ENCODE results near the gene PPP1R18.

Gene PPP1R18

DNA sequence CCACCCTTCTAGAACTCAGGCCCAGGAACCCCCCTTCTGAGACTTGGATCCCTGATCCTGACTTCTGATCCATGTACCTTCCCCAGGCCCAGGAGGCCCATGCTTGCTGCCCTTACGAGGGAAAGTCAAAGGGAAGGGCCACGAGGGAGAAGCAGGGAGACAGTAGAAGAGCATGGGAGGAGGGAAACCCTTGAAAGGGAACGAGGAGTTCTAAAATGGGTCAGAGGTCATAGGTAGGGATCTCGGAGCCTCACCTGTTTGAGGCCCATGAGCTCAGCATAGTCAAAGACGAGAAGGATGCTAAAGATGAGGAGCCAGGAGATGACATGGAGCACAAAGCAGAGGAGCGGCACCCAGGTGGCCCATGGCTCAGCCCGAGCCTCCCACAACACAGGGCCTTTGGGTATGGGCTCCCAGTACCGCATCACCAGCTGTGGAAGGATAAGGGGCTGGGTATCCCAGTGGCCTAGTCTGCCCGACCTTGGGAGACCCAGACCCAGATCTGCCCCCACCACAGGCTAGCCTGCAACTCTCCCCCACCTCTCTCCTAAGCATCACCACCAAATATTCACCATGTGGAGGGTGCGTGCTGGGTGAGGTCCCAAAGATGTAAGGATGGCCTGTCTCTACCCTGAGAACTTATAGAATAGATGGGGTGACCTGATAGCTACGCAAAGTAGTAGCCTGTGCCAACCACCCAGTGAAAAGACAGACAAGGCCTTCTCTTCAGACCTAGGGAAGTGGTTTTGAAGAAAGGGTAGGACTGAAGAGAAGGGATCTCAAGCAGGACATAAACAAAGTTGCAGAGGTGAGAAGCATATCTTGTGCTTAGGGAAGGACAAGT, 2.8 kb upstream of the PPP1R18 start:
- FAIRE-seq (no peak), DNase-seq (ENCODE audit: insufficient read length, low spot score) (no peak)

- no peak for FAIRE-seq
- no peak for DNase-seq (ENCODE audit: insufficient read length, low spot score)
These were observed 2.1 kb upstream of the PPP1R18 start for GRCh38 chr6:30688569-30688968.

DNA sequence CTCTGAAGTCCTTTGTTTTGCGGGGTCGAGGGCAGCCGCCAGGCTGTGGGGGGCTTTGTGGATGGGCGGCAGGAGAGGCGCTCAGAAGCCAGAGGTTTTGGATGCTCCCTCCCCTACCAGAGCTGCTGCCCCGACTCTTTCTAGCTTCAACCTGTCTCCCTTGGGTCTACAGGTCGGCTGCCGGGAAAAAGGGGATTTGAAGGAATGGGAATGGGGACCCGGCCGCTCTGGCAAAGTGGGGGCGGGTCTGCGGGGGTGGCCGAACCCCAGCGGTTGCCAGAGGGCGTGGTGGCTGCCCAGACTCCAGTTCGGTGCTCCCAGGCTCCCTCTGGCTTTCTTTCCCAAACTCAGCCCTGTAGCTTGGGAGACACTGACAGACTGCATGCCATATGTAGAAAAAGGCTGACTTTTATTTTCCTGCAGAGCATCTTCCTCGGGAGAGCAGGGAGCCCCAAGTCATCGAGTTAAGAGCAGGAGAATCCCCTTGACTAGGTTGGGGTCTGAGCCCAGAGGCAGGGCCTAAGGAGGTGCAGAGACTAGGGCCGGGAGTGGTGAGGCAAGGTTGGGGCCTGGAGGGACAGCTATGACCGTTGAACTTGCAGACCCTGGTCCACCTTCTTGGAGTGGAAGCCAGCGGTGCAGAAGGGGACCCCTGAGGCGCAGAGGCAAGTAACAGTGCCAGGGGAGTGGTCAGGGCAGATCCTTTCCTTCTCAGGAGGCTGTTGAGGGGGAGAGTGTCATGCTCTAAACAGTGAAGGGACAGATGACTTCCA, 1.4 kb upstream of the PPP1R18 start:
- DNase-seq (ENCODE audit: insufficient read length, low spot score): no peak
- FAIRE-seq: no peak

DNA sequence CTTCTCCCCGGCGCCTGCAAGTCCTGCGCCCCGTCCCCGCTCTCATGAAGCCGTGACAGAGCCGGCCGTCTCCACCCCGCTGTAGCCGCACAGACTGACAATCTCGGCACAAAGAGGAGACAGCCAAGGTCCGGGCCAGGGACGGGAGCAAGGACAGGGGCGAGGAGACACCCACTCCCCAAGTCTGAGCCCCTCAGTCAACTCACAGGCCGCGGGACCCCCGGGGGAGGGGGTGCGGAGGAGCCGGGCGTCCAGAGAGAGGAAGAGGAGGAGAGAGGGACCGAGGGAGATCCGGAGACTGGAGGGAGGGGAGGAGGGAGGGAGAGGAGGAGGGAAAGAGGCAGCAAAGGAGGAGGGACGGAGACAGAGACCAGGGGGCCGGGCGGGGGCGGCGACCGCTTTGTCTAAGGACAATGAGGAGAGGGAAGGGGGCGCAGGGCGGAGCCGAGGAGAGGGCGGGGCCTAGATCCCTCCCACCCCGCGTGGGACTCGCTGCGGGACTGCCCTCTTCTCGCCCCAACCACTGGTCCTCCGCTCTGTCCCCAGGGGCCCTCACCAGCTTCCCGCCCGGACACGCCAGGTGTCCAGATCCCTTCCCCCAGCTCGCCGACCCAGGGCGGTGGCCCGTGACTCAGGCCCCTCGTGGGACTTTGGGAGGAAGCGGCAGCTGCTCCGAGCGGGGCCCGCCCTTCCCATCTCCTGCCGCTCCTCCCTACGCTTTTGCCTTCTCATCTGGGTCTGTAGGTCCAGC, 638 bp upstream of the PPP1R18 start:
- peak; percentile 83 for FAIRE-seq
- peak; percentile 84 for DNase-seq (ENCODE audit: insufficient read length, low spot score)

DNA sequence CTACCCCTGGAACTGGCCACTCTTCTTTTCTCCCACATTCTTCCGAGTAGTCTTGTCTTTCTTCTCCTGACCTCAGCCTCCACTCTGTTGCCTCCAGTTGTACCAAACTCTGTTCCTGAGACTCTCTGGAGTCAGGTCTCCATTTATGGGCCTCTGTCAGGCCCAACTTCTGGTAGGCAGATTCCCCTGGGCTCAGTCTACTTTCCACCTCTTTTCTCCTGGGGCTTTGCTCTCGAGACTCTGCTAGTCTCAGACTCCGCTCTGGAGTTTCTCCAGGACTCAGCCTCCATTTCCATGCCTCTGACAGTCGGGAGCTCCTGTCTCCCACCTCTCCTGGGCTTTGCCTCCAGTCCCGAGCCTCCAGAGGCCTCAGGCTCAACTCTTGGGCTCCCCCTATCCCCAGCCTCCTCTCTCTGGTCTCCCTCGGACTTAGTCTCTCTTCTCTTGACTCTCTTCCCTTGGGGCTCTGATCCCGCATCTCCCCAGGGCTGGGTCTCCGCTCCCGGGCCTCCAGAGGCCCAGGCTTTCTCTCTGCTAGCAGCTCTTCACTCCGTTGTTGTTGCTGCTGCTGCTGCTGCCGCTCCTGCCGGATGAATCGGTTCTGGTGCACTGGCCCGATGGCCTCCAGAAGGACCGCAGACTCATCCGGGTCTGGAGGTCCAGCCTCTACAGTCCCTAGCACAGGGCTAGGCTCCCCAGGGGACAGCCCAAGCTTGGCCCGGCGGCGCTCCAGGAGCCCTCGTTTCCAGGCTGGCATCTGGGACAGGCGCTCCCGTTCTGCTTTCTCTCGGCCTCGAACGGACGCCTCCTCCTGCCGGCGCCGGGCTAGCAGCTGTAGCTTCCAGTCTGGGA, 1.1 kb downstream of the PPP1R18 start:
- no peak for FAIRE-seq
- no peak for DNase-seq (ENCODE audit: insufficient read length, low spot score)

- FAIRE-seq (no peak), DNase-seq (ENCODE audit: insufficient read length, low spot score) (no peak)
These were observed 1.9 kb downstream of the PPP1R18 start for GRCh38 chr6:30684386-30685156.

DNA sequence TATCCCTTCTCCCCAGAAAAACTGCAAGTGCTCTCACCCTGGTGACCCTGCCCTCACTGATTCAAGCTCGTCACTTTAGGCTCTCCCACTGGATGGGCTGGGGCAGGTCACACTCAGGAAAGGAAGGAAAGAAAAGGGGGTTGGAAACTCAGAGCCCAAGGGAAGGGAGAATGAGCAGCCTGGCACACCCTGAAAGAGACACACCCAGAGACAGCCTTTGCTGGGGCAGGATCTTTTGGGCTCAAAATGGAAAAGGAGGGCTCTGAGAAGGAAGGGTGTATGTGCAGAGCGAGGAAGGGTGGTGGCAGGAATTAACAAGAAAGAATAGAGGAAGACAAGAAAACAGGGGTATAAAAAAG, 2.5 kb downstream of the PPP1R18 start:
- DNase-seq (ENCODE audit: insufficient read length, low spot score) (no peak), FAIRE-seq (no peak)

DNA sequence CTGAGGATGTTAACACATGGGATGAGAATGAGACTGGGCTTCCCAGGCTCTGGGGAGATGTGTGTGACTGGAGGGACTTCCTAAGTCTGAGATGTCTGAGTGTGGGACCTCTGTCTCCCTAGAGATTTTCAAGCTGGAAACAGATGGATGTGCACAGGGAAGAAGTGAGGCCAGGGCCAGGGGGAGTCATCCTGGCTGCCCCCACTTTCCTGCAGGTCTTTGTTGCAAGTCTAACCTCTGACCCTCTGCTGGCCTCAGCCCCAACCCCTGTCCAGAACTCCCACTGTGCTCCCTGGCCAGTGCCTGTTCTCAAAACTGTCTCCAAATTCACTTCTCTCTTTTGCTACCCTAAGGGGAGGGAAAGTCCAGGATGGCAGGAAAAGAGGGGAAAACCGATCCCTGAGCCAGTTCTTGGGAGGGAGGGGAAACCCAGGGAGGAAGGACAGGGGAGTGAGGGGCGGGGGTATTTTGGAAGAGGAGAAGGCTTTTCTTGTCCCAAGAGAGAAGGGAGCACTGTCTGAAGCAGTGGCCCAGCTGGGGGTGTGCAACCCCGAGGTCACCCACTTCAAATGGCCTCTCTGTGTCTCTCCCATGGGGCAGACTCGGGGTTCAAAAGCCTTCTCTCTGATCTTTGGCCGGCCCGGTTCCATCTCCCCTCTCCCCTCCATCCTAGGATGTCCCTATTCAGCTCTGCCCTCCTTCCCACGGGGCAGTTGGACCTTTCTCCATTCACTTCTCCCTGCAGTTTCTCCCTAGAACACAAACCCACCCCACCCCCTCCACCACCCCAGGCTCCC, 3.1 kb downstream of the PPP1R18 start:
- no peak for DNase-seq (ENCODE audit: insufficient read length, low spot score)
- no peak for FAIRE-seq

GRCh38 chr6:30682143-30683117, 4.0 kb downstream of the PPP1R18 start:
- peak; percentile 73 for DNase-seq (ENCODE audit: insufficient read length, low spot score)
- FAIRE-seq: no peak

- FAIRE-seq: no peak
These were observed 4.7 kb downstream of the PPP1R18 start for GRCh38 chr6:30681766-30682142.

DNA sequence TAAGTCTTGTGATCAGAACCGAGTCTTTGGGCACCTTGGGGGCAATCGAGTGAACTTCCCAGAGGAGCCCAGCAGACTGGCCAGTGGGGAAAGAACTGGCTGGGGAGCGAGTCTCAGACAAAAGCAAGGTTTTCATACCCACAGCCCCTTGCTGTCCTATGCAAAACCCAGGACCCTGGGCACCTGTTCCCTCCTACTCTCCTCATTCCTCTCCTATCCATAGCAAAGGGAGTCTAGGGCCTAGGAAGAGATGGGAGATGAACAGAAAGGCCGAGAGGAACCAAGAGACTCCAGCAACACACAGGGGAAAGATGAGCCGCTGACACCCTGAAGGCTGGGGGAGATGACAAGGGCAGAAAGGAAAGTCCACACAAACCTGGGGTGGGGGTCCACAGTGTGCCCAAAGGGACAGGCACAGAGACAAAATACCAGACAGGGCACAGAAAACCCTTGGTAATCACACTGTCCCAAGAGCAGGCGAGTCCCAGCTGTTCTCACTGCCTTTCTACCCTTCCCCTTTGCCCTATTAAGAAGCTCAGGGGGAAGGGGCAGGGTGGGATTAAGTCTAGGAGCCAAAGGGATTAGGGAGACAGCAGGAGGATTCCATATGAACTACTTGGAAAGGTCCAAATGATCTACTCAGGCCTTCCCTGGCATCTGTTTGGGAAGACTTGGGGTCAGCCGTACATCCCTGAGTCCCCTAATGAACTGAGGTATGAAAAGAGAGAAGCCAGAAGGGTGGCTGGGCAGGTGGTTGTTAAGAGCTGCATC, 6.5 kb downstream of the PPP1R18 start:
- no peak for FAIRE-seq

More at GRCh38 chr6:30681766-30682142, 4.7 kb downstream of the PPP1R18 start:
- DNase-seq (ENCODE audit: insufficient read length, low spot score): no peak

GRCh38 chr6:30678964-30679726, 7.3 kb downstream of the PPP1R18 start:
- DNase-seq (ENCODE audit: insufficient read length, low spot score) (peak; percentile 71), FAIRE-seq (no peak)

More for the DNA sequence above, 6.5 kb downstream of the PPP1R18 start:
- no peak for DNase-seq (ENCODE audit: insufficient read length, low spot score)

- DNase-seq (ENCODE audit: insufficient read length, low spot score): no peak
- FAIRE-seq: no peak
These were observed 9.7 kb downstream of the PPP1R18 start for GRCh38 chr6:30676660-30677285.

DNA sequence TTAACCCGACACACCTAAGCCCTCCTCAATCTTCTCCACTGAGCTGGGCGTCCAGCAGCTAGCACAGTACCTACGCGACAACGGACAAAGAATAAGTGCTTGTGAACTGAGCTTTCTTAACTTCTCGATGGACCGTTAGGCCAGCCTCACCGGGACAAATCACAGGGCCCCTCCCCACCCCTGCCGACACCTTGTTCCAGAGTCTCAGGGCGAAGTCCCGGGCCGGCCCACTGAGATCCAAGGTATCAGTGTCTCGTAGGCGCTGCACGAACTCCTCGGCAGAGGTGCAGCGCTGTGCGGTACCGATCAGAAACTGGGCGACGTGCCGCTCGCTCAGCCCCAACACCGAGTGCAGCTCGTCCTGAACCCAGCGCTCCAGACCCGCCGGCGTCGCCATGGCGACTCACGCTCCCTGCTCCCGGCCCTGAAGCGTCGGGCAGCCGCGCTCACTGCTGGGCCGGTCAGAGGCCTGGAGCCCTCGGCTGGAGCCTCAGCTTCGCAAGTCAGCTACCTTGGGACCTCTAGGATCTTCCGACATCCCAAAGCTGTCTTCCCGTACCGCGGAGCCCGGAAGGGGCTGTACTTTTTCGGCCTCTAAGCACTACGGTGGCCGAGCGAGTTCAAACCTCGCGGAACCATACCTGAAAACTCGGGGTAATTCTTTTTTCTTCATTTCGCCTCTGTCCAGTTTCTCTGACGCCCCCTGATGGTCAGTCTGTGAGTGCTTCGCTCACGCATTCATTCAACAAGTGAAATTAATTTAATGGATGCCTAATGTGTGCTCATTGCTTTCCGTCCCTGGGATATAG, 13.8 kb downstream of the PPP1R18 start, which contains the start of gene DHX16:
DHX16 (minus strand) TSS at position 562 of the 809 bp plus-strand sequence; CDS start at position 397, 165 bp downstream.
- FAIRE-seq (peak; percentile 69), DNase-seq (ENCODE audit: insufficient read length, low spot score) (peak; percentile 96)
